Endothelial cell of umbilical vein (primary cell): Measurements from ENCODE around the gene MAPK8. TPM values are rescaled to one million over a fixed set of nuclear protein-coding genes. Genes with fewer than 3 reads are reported as not detected.

Experiments used
- BruUV-seq: library from RNA; stranded (reverse); fragments of 400-500 nt; replicated peaks from 2 replicates; lab custom pipeline; 2021; lab: Mats Ljungman, UMichigan
- CTCF ChIA-PET: fragments of 300-600, 350-600 bp; sonication (Branson Sonifier 250); formaldehyde crosslinking; loops from one replicate; lab custom pipeline; 2021; ENCODE audit warnings: antibody characterized with exemption, inconsistent platforms; lab: Charles Lee
- POLR2A ChIA-PET: fragments of 300-600, 350-600 bp; sonication (Branson Sonifier 250); formaldehyde crosslinking; loops from one replicate; lab custom pipeline; 2021; ENCODE audit warnings: antibody characterized with exemption, inconsistent platforms; lab: Charles Lee
- DNase-seq: peaks from one replicate; pipeline ENCODE4 v3.0.0-alpha.2; 2011; ENCODE audit warnings: low read depth, low spot score
- FAIRE-seq: peaks from 2 replicates; lab custom pipeline; 2011; peaks lifted over from hg19 to GRCh38; lab: Jason Lieb, UNC
- H2AFZ ChIP-seq: 2 replicates; pipeline ENCODE4 v1.6.0; 2012; ENCODE audit warnings: low read depth, low read length, control low read depth, inconsistent platforms
- H3K27ac ChIP-seq: 2 replicates; pipeline ENCODE4 v1.5.1; 2011; ENCODE audit warnings: low read depth, mild to moderate bottlenecking, control low read depth, low read length, moderate library complexity; ENCODE audit not compliant: insufficient read depth
- H3K27me3 ChIP-seq, 2 experiments: 2 replicates each; pipeline versions ENCODE4 v1.6.0 to v1.6.1; 2011; ENCODE audit warnings: low read length in 2 of 2, mixed read lengths in 1 of 2; ENCODE audit not compliant: control insufficient read depth in 2 of 2, insufficient read depth in 2 of 2
- H3K36me3 ChIP-seq, 2 experiments: 2 replicates in 1 of 2; 3 replicates in 1 of 2; pipeline ENCODE4 v1.5.1; 2011; ENCODE audit warnings: low read length in 2 of 2, mild to moderate bottlenecking in 1 of 2, moderate library complexity in 1 of 2; ENCODE audit not compliant: control insufficient read depth in 2 of 2, insufficient read depth in 2 of 2; ENCODE audit errors: extremely low read depth in 1 of 2
- H3K4me1 ChIP-seq: 3 replicates; pipeline ENCODE4 v1.5.1; 2011; ENCODE audit warnings: mild to moderate bottlenecking, low read length; ENCODE audit not compliant: control insufficient read depth, insufficient read depth; ENCODE audit errors: extremely low read depth
- H3K4me2 ChIP-seq: 2 replicates; pipeline ENCODE4 v1.6.1; 2011; ENCODE audit warnings: low read length, control low read depth, mixed read lengths; ENCODE audit not compliant: insufficient read depth
- H3K4me3 ChIP-seq, 3 experiments: fragments of 200-600 bp in 1 of 3; sonication (generic), shearing (Covaris generic) in 1 of 3; replicated peaks in 1 of 3; 2 replicates each; pipeline ENCODE4 v1.5.1; 2011 to 2016; ENCODE audit warnings: control low read depth in 3 of 3, low read length in 3 of 3, mild to moderate bottlenecking in 2 of 3, inconsistent platforms in 1 of 3, low read depth in 1 of 3, moderate library complexity in 1 of 3; ENCODE audit not compliant: insufficient read depth in 1 of 3
- H3K79me2 ChIP-seq: 2 replicates; pipeline ENCODE4 v1.6.0; 2012; ENCODE audit warnings: low read length, inconsistent platforms; ENCODE audit not compliant: control insufficient read depth, insufficient read depth
- H3K9ac ChIP-seq: replicated peaks from 2 replicates; pipeline ENCODE3; 2011; ENCODE audit warnings: low read length, control low read depth; ENCODE audit not compliant: insufficient read depth; ENCODE audit errors: extremely low read depth
- H3K9me1 ChIP-seq: replicated peaks from 3 replicates; pipeline ENCODE4 v1.6.0; 2011; ENCODE audit warnings: mild to moderate bottlenecking, low read length; ENCODE audit not compliant: control insufficient read depth, insufficient read depth; ENCODE audit errors: extremely low read depth
- H3K9me3 ChIP-seq: replicated peaks from 2 replicates; pipeline ENCODE4 v1.5.1; 2012; ENCODE audit warnings: low read length, inconsistent platforms; ENCODE audit not compliant: control insufficient read depth, insufficient read depth
- H4K20me1 ChIP-seq: replicated peaks from 2 replicates; pipeline ENCODE3; 2011; ENCODE audit warnings: mild to moderate bottlenecking, low read length; ENCODE audit not compliant: control insufficient read depth, insufficient read depth; ENCODE audit errors: extremely low read depth
- EZH2 ChIP-seq: IDR thresholded peaks from 2 replicates; pipeline ENCODE4 v1.6.1; 2012; ENCODE audit warnings: borderline replicate concordance, low read depth, mild to moderate bottlenecking, moderate library complexity, low read length, inconsistent platforms; ENCODE audit not compliant: severe bottlenecking
- FOS ChIP-seq: IDR thresholded peaks from 2 replicates; pipeline ENCODE4 v1.6.1; 2011; ENCODE audit warnings: mild to moderate bottlenecking, low read length, moderate library complexity, borderline replicate concordance; ENCODE audit not compliant: insufficient read depth
- GATA2 ChIP-seq: IDR thresholded peaks from 2 replicates; pipeline ENCODE4 v1.7.0; 2011; ENCODE audit warnings: low read depth, mild to moderate bottlenecking, moderate library complexity, mixed read lengths, low read length; ENCODE audit not compliant: insufficient read length, insufficient read depth
- JUN ChIP-seq: IDR thresholded peaks from 2 replicates; pipeline ENCODE4 v1.6.1; 2011; ENCODE audit warnings: borderline replicate concordance, low read depth; ENCODE audit not compliant: insufficient read length, insufficient read depth
- MAX ChIP-seq: IDR thresholded peaks from 2 replicates; pipeline ENCODE4 v1.6.1; 2011; ENCODE audit not compliant: insufficient read depth, insufficient read length
- MYC ChIP-seq: IDR thresholded peaks from one replicate; pipeline ENCODE4 v1.6.1; 2011; ENCODE audit warnings: mild to moderate bottlenecking, low read depth, low read length
- POLR2A ChIP-seq: IDR thresholded peaks from 2 replicates; pipeline ENCODE4 v1.6.1; 2012; ENCODE audit warnings: low read depth, mild to moderate bottlenecking, control low read depth, low read length
- POLR2AphosphoS5 ChIP-seq: IDR thresholded peaks from 2 replicates; pipeline ENCODE4 v1.6.1; 2012; ENCODE audit warnings: low read depth, mild to moderate bottlenecking, control low read depth, low read length, moderate library complexity; ENCODE audit not compliant: insufficient read depth
- dilution Hi-C: fragments of 300-500 bp; cut with MboI; formaldehyde crosslinking; loops from one replicate; pipeline ENCODE4 v1.15.0; 2019; ENCODE audit warnings: low sequenced_read_pairs; ENCODE audit not compliant: extremely low pct_ligation_motif_present
- intact Hi-C: fragments of 100-400 bp; cut with micrococcal nuclease; formaldehyde crosslinking; loops from one replicate; pipeline ENCODE4 v1.10.0; 2022
- polyA plus RNA-seq, 4 experiments: library from polyadenylated mRNA; depleted of rRNA in 3 of 4; stranded (reverse) in 3 of 4; unstranded in 1 of 4; fragments of >200 nt; gene quantifications; 2 replicates each; pipeline versions ENCODE4 v1.2.1 to v1.2.3, GENCODE V29; 2011 to 2012; ENCODE audit warnings: missing spikeins in 1 of 4
- total RNA-seq: library from RNA; stranded (reverse); gene quantifications from 2 replicates; pipeline ENCODE4 v1.2.3, GENCODE V29; 2021
- TF ChIP-seq, protein P1 (sequence below), 2 donors: IDR thresholded peaks; 1 replicate in 1 of 2; 2 replicates in 1 of 2; pipeline ENCODE4 v1.5.1; 2011; ENCODE audit warnings: low read length in 2 of 2, mild to moderate bottlenecking in 2 of 2, moderate library complexity in 2 of 2, control low read depth in 1 of 2, inconsistent platforms in 1 of 2, low read depth in 1 of 2; ENCODE audit not compliant: insufficient read depth in 1 of 2; ENCODE audit errors: extremely low read depth in 1 of 2

Gene MAPK8
- total and polyA plus RNA-seq, 2 donors (not counting 3 experiments of a cell fraction or from before 2014, with no cell fraction given) = 25.3 to 56.2 TPM

- ChIA-PET CTCF (no interaction called here), POLR2A (no interaction called here)
- Histone ChIP-seq H2AFZ (no peak overlapping the region), H3K4me3 (no peak overlapping the region), H3K27ac (no peak overlapping the region), H3K27me3 (no peaks in the 10 kb centered on the region), H3K9me3 (no peaks in the 10 kb centered on the region), H3K9ac (no peak overlapping the region), H3K4me2 (no peak overlapping the region), H3K9me1 (no peaks in the 10 kb centered on the region), H3K79me2 (peaks cover 32% of the 10 kb centered on the region), H3K4me1 (peaks cover 31% of the 10 kb centered on the region), H3K36me3 (no peaks in the 10 kb centered on the region), H4K20me1 (no peaks in the 10 kb centered on the region)
- DNase-seq = no peak
- no peak for FAIRE-seq
- intact Hi-C loops (no loop called here), dilution Hi-C loops (no loop called here)
- BruUV-seq = no TSS peak
- no peak for TF ChIP-seq POLR2A
- TF ChIP-seq JUN = no peak
- no peak for TF ChIP-seq EZH2
- no peak for TF ChIP-seq POLR2AphosphoS5
- TF ChIP-seq GATA2 = no peak
- TF ChIP-seq FOS = no peak
- TF ChIP-seq, protein P1, sequence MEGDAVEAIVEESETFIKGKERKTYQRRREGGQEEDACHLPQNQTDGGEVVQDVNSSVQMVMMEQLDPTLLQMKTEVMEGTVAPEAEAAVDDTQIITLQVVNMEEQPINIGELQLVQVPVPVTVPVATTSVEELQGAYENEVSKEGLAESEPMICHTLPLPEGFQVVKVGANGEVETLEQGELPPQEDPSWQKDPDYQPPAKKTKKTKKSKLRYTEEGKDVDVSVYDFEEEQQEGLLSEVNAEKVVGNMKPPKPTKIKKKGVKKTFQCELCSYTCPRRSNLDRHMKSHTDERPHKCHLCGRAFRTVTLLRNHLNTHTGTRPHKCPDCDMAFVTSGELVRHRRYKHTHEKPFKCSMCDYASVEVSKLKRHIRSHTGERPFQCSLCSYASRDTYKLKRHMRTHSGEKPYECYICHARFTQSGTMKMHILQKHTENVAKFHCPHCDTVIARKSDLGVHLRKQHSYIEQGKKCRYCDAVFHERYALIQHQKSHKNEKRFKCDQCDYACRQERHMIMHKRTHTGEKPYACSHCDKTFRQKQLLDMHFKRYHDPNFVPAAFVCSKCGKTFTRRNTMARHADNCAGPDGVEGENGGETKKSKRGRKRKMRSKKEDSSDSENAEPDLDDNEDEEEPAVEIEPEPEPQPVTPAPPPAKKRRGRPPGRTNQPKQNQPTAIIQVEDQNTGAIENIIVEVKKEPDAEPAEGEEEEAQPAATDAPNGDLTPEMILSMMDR (IDR thresholded peaks at IDR 0.05; ENCODE audit: extremely low read depth in 1 of 2, insufficient read depth in 1 of 2, low read depth in 1 of 2, low read length in 2 of 2) = no peak
- no peak for TF ChIP-seq MYC
- no peak for TF ChIP-seq MAX
Measured at GRCh38 chr10:48474765-48475365, 168.4 kb downstream of the MAPK8 start.
